Esophagus mucosa (tissue), 1 donor: ENCODE results near the gene SLC35A1. TPM values are rescaled to one million over a fixed set of nuclear protein-coding genes. Genes with fewer than 3 reads are reported as not detected.

ENCODE experiments used
- ATAC-seq: fragments of 200-7000 bp; cut with Tn5 transposase; one replicate; pipeline ENCODE4 v1.9.1; 2020
- total RNA-seq: library from RNA; stranded (reverse); gene quantifications from one replicate; pipeline ENCODE4 v1.2.4, GENCODE V29; 2023
- donor health status: DM: yes; HTN: yes; CAD: no.

SLC35A1 gene
- total RNA-seq, 1 donor from 2014 or later, result 6.5 TPM

GRCh38 chr6:87534377-87535047 lies 61.7 kb downstream of the SLC35A1 start:
- no peak for ATAC-seq

GRCh38 chr6:87538510-87539260 lies 65.9 kb downstream of the SLC35A1 start:
- ATAC-seq, result no peak

GRCh38 chr6:87539554-87539953 lies 66.8 kb downstream of the SLC35A1 start:
- ATAC-seq, result no peak

GRCh38 chr6:87540539-87540938 lies 67.8 kb downstream of the SLC35A1 start:
- ATAC-seq, result no peak

DNA sequence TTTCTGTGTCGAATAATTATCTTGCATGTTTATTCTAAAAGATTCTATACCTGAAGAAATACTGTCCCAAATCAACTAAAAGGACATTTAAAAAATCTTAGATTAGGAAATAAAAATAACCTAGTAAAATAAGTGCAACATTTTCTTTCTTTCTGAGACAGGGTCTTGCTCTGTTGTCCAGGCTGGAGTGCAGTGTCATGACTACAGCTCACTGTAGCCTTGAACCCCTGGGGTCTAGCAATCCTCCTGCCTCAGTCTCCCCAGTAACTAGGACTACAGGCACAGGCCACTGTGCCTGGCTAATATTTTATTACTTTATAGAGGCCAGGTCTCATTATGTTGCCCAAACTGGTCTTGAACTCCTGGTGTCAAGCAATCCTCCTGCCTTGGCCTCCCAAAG lies 68.3 kb downstream of the SLC35A1 start:
- no peak for ATAC-seq

- no peak for ATAC-seq
Measured at GRCh38 chr6:87541744-87542143, 69.0 kb downstream of the SLC35A1 start.

DNA sequence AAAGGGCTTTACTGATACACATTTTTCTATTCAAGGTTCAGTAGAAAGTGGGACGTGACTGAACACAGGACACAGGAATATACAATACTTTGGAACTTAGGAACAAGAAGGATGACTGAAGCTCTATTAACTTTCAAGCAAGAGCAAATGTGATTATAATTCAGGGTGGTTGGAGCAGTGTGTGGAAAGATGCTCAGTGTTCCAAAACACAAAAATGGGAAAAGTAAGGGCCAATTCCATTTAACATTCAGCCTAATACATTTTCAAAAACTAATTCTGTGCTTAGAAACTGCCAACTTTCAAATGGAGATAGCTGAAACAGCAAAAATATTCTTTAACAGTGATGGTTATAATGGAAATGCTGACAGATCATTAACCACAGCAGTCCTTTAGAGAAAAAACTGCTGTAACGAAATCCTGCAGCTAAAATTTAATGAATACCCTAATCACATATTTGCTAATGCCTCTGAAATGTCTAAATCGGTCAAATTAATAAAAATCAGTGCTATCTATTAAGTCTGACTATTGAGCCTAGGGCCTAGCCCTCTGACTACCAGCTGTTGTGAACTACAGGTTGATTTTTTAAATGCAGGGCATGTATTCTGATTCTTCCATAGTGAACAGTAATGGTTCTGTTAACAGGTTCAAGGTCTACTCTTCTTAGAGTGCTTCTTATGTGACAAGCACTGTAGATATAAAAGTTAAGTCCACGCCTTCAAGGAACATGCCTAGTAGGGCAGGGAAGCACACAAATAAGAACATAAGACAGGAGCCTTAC lies 71.1 kb downstream of the SLC35A1 start:
- ATAC-seq, result no peak

- no peak for ATAC-seq
Measured at GRCh38 chr6:87544474-87544735, 71.6 kb downstream of the SLC35A1 start.

- ATAC-seq, result no peak
Measured at GRCh38 chr6:87551799-87552198, 79.0 kb downstream of the SLC35A1 start.

- no peak for ATAC-seq
Measured at GRCh38 chr6:87553159-87553765, 80.5 kb downstream of the SLC35A1 start.

- no peak for ATAC-seq
Measured at GRCh38 chr6:87555506-87555905, 82.7 kb downstream of the SLC35A1 start.

- no peak for ATAC-seq
Measured at GRCh38 chr6:87558446-87558845, 85.7 kb downstream of the SLC35A1 start.

DNA sequence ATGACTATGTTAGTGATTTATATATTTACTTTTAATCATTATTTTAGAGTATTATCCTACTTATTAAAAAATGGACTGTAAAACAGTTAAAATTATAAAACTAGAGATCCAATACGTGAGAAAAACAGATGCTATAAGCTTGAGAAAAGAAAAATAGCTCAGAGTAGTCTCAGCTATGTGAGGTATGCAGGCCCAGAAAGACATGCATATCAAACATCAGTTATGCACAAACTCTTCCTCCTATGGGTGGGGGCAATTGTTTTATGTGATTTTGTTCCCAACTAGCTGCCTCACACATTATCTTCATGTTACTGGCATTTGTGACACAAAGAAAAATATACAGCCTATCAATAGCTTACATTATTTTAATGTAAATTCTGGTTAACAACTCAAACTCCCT lies 88.2 kb downstream of the SLC35A1 start:
- ATAC-seq, result no peak

Other genes with a start within 250 kb of the SLC35A1 start
- 4.0 TPM for gene SMIM8, start 150.4 kb upstream of the SLC35A1 start, total RNA-seq
- not detected for gene GJB7, start 143.7 kb upstream of the SLC35A1 start, total RNA-seq
- gene C6orf163, start 128.2 kb upstream of the SLC35A1 start, total RNA-seq, result 1.1 TPM
- gene CFAP206, start 65.0 kb upstream of the SLC35A1 start, total RNA-seq, result 0.28 TPM
- 24.0 TPM for gene RARS2, start 117.0 kb downstream of the SLC35A1 start, total RNA-seq
- gene ORC3, start 117.2 kb downstream of the SLC35A1 start, total RNA-seq, result 10.4 TPM
- gene AKIRIN2, start 229.3 kb downstream of the SLC35A1 start, total RNA-seq, result 47.7 TPM